Measurements from ENCODE around the gene OSBPL5.

Gene OSBPL5

GRCh38 chr11:3104961-3105790, 59.9 kb downstream of the OSBPL5 start:
- Mint-ChIP-seq H3K9me3 (no peaks in the 10 kb centered on the region), H3K4me3 (no peak overlapping the region), H3K4me1 (no peaks in the 10 kb centered on the region), H3K27ac (no peak overlapping the region), H3K27me3 (no peaks in the 10 kb centered on the region)
- DNase-seq (peak in 1 of 2 donors; percentile 9), ATAC-seq (no peak)

- ATAC-seq (no peak), DNase-seq (peak in 1 of 2 donors; percentile 5)
- Mint-ChIP-seq H3K27me3 (no peaks in the 10 kb centered on the region), H3K9me3 (no peaks in the 10 kb centered on the region), H3K27ac (no peak overlapping the region), H3K4me1 (peaks cover 5% of the 10 kb centered on the region), H3K4me3 (no peak overlapping the region)
Observed at GRCh38 chr11:3104051-3104714, 60.9 kb downstream of the OSBPL5 start.

GRCh38 chr11:3103076-3103475, 62.0 kb downstream of the OSBPL5 start:
- H3K4me1 Mint-ChIP-seq, result peaks cover 10% of the 10 kb centered on the region
- H3K9me3 Mint-ChIP-seq, result no peaks in the 10 kb centered on the region
- ATAC-seq (no peak), DNase-seq (no peak)
- H3K27ac Mint-ChIP-seq, result no peak overlapping the region
- H3K27me3 Mint-ChIP-seq, result no peaks in the 10 kb centered on the region
- H3K4me3 Mint-ChIP-seq, result no peak overlapping the region

GRCh38 chr11:3102641-3102921, 62.5 kb downstream of the OSBPL5 start:
- no peak for ATAC-seq
- Mint-ChIP-seq H3K9me3 (no peaks in the 10 kb centered on the region), H3K4me1 (peaks cover 10% of the 10 kb centered on the region), H3K27me3 (no peaks in the 10 kb centered on the region), H3K27ac (no peak overlapping the region), H3K4me3 (no peak overlapping the region)
- DNase-seq, result no peak

- Mint-ChIP-seq H3K9me3 (no peaks in the 10 kb centered on the region), H3K27me3 (no peaks in the 10 kb centered on the region), H3K4me1 (peaks cover 10% of the 10 kb centered on the region), H3K4me3 (no peak overlapping the region), H3K27ac (no peak overlapping the region)
- DNase-seq (no peak), ATAC-seq (no peak)
Observed at GRCh38 chr11:3101921-3102640, 63.0 kb downstream of the OSBPL5 start.

- peaks cover 10% of the 10 kb centered on the region for H3K4me1 Mint-ChIP-seq
- DNase-seq (no peak), ATAC-seq (peak; percentile 35)
- no peak overlapping the region for H3K4me3 Mint-ChIP-seq
- no peaks in the 10 kb centered on the region for H3K9me3 Mint-ChIP-seq
- H3K27ac Mint-ChIP-seq, result no peak overlapping the region
- H3K27me3 Mint-ChIP-seq, result no peaks in the 10 kb centered on the region
Observed at GRCh38 chr11:3099178-3099577, 65.9 kb downstream of the OSBPL5 start.

GRCh38 chr11:3096909-3097530, 68.1 kb downstream of the OSBPL5 start:
- Mint-ChIP-seq H3K4me3 (no peak overlapping the region), H3K27me3 (no peaks in the 10 kb centered on the region), H3K9me3 (no peaks in the 10 kb centered on the region), H3K27ac (no peak overlapping the region), H3K4me1 (peaks cover 11% of the 10 kb centered on the region)
- ATAC-seq, result no peak
- no peak for DNase-seq

GRCh38 chr11:3095712-3096361, 69.3 kb downstream of the OSBPL5 start:
- ATAC-seq, result no peak
- no peak for DNase-seq
- H3K27me3 Mint-ChIP-seq, result no peaks in the 10 kb centered on the region
- H3K9me3 Mint-ChIP-seq, result no peaks in the 10 kb centered on the region
- no peak overlapping the region for H3K27ac Mint-ChIP-seq
- H3K4me3 Mint-ChIP-seq, result no peak overlapping the region
- peaks cover 21% of the 10 kb centered on the region for H3K4me1 Mint-ChIP-seq

- DNase-seq (no peak), ATAC-seq (no peak)
- no peaks in the 10 kb centered on the region for H3K9me3 Mint-ChIP-seq
- H3K27ac Mint-ChIP-seq, result no peak overlapping the region
- H3K27me3 Mint-ChIP-seq, result no peaks in the 10 kb centered on the region
- H3K4me3 Mint-ChIP-seq, result no peak overlapping the region
- peaks cover 17% of the 10 kb centered on the region for H3K4me1 Mint-ChIP-seq
Observed at GRCh38 chr11:3094223-3094824, 70.8 kb downstream of the OSBPL5 start.

GRCh38 chr11:3093281-3094191, 71.6 kb downstream of the OSBPL5 start:
- ATAC-seq (no peak), DNase-seq (no peak)
- H3K4me3 Mint-ChIP-seq, result no peak overlapping the region
- no peaks in the 10 kb centered on the region for H3K9me3 Mint-ChIP-seq
- no peaks in the 10 kb centered on the region for H3K27me3 Mint-ChIP-seq
- peak overlapping the region in 1 of 2 donors; percentile 72 for H3K27ac Mint-ChIP-seq
- peaks cover 11% of the 10 kb centered on the region for H3K4me1 Mint-ChIP-seq

- Mint-ChIP-seq H3K9me3 (no peaks in the 10 kb centered on the region), H3K4me1 (peaks cover 11% of the 10 kb centered on the region), H3K4me3 (no peak overlapping the region), H3K27me3 (no peaks in the 10 kb centered on the region), H3K27ac (no peak overlapping the region)
- ATAC-seq, result no peak
- DNase-seq, result no peak
Observed at GRCh38 chr11:3092603-3093141, 72.4 kb downstream of the OSBPL5 start.

- peak overlapping the region; percentile 33 to 88 for H3K27ac Mint-ChIP-seq
- no peak overlapping the region for H3K4me3 Mint-ChIP-seq
- H3K9me3 Mint-ChIP-seq, result no peaks in the 10 kb centered on the region
- peak; percentile 69 to 70 for DNase-seq
- peak; percentile 82 for ATAC-seq
- peaks cover 11% of the 10 kb centered on the region for H3K4me1 Mint-ChIP-seq
- H3K27me3 Mint-ChIP-seq, result no peaks in the 10 kb centered on the region
Observed at GRCh38 chr11:3091846-3092602, 73.1 kb downstream of the OSBPL5 start.

GRCh38 chr11:3091081-3091845, 73.8 kb downstream of the OSBPL5 start:
- Mint-ChIP-seq H3K9me3 (no peaks in the 10 kb centered on the region), H3K27ac (no peak overlapping the region), H3K27me3 (no peaks in the 10 kb centered on the region), H3K4me1 (peaks cover 11% of the 10 kb centered on the region), H3K4me3 (no peak overlapping the region)
- ATAC-seq (no peak), DNase-seq (no peak)

Measured in stimulated activated naive CD8-positive, alpha-beta T cell treated with anti-CD3 and anti-CD28 coated beads, Interleukin-15, amount 100 ng/mL, for 72 hours (primary cell).